Left colon (tissue), 2 donors: ENCODE measurements around the gene ERMAP. TPM values are rescaled to one million over a fixed set of nuclear protein-coding genes. Genes with fewer than 3 reads are reported as not detected.
"Not testable (repeated sequence)": the region's sequence is repeated elsewhere in the genome, so short reads cannot be mapped to it uniquely, and the experiment has no call there.

Source experiments
- ATAC-seq: fragments of 200-7000 bp; cut with Tn5 transposase; one replicate; pipeline ENCODE4 v1.9.1; 2020; ENCODE audit warnings: mild to moderate bottlenecking, moderate library complexity
- DNase-seq, 2 donors: peaks; one replicate each; pipeline ENCODE4 v3.0.0-alpha.2; 2020
- intact Hi-C, 2 donors: fragments of 100-400 bp; cut with DNase I in 1 of 2; cut with micrococcal nuclease in 1 of 2; formaldehyde crosslinking; loops; one replicate each; pipeline versions ENCODE4 v1.11.2 to v1.14.0; 2022; cut with DNase I, micrococcal nuclease
- total RNA-seq, 2 donors: library from RNA; stranded (reverse); fragmentation: NEBNext Ultra II Directional; extraction: Animal tissue kit (Norgen Biotek cat#: 25700); gene quantifications; one replicate each; pipeline ENCODE4 v1.2.1, GENCODE V29; 2021
- donor health status: DM: no; HTN: no; CAD: no.
- donor health status: DM: yes; HTN: yes; CAD: no.

ERMAP gene
- total RNA-seq, 2 donors from 2014 or later = 12.5 to 15.6 TPM

DNA sequence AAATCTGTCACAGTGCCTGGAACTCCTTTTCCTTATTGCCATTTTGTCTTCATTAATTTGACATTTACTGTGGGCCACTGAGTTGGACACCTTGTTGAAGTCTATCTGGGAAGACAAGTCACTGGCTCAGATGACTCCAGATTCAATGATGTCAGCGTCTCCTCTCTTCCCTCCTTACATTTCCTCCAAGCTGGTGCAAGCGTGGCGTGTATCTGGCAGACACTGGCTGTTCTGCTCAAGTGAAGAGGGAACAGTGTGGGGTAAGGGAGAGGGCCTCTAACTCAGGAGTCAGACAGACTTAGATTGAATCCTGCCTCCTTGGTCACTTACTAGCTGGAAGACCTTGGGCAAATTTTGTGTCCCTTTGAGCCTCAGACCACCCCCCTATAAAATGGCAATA lies 20.8 kb downstream of the ERMAP start:
- intact Hi-C loops = no loop called here
- ATAC-seq = no peak
- DNase-seq = no peak

- intact Hi-C loops = no loop called here
- ATAC-seq = peak; percentile 16
- DNase-seq = no peak
These were observed 21.7 kb downstream of the ERMAP start for GRCh38 chr1:42838482-42839190.

DNA sequence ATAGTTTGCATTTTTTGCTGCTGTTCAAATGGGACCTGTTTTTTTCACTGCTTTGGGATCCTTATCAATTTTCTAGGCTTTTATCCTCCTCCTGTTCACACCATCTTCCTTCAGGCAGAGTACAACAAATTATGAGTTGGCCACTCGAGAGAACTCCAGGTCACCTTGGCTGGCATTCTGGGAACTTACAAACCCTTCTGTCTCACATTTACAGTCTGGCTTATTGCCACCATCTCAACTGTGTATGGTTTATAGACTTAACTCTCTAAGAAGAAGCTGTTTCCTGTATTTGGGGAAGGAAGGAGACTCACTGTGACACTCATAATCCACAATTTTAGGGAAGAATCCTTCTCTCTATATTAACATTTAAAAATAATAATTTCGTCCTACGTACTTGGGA lies 24.1 kb downstream of the ERMAP start:
- DNase-seq = no peak
- intact Hi-C loops = no loop called here
- ATAC-seq = no peak

DNA sequence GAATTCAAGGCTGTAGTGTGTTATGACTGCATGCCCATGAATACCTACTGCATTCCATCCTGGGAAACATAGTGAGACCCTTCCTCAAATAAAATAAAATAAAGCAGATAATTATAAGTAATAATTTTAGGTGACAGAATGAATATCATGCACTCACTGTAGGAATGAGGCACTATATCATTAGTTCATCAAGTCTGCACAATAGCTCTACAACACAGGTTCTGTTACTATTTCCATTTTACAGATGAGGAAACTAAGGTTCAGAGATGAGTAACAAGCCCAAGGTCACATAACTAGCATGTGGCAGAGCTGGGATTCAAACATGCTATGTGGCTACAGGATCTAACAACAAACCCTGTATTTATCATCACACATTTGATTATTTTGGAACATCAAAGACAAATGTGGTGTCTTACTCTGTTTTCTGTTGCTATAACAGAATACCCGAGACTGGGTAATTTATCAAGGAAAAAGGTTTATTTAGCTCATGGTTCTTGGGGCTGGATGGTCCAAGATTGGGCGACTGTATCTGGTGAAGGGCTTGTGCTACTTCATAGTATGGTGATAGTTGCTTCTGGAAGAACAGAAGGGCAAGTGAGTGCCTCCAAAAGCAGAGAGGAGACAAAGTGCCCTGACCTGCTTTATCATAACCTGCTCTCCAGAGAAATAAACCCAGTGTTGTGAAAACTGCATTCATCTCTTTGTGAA lies 24.7 kb downstream of the ERMAP start:
- intact Hi-C loops = no loop called here
- DNase-seq = no peak
- no peak for ATAC-seq

DNA sequence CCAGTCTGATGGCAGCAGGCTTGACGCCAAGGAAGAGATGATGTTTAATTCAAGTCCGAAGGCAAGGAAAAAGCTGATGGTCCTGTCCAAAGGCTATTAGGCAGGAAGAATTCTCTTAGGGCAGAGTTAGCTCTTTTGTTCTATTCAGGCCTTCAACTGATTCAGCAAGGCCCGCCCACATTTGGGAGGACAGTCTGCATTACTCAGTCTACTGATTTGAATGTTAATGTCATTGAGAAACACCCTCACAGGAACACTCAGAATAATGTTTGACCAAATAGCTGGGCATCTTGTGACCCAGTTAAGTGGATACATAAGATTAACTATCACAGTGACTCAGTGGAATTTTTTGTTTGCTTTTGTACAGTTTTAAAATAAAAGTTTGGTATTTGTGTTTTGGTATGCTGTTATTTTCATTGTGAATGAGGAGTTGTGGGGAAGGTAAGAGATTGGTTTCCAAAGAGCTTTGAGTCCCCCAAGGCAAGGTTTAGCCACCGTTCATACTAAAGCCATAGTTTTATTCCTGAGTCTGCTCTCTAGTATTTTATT lies 27.7 kb downstream of the ERMAP start:
- no peak for DNase-seq
- intact Hi-C loops = no loop called here
- ATAC-seq = no peak

GRCh38 chr1:42845193-42845592 lies 28.3 kb downstream of the ERMAP start:
- intact Hi-C loops = no loop called here
- ATAC-seq = no peak
- no peak for DNase-seq

- peak; percentile 16 for ATAC-seq
These were observed 28.9 kb downstream of the ERMAP start for GRCh38 chr1:42845866-42846256.

DNA sequence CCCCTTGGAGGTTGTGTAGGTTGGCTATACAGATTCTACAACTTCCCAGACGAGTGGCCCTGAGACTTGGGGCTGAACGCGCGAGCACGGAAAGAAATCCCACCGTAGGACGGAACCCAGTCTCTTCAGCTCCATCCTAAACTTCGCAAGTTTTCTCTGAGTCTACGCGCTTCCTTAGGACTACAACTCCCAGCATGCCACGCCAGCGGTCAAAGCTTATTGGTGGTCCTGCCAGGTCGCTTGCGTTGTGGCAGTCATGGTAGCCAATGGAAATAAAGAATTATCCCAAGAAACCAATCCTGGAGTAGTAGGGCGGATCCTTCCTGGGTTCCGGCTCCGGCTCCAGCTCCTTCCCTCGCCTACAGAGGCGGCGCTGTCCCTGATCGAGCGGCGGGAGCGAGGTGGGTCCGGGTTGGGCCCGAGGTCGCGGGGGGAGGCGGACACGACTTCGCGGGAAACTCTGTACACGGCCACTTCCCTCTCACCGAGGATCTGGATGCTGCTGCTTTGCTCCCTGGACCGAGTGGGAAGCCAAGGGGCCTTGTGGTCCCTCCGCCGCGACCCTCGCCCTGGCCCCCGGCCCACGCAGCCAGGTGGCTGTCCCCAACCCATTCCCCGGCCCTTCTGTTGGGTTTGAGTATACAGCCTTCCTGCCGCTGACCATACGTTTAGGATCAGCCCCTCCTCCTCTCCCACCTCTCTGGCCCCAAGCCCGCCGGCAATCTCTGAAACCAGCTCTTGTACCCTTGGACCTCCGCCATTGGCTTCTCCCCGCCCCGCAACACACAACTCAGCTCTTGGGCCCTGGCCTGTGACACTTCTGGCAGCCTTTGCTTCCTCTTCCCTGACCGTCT lies 29.6 kb downstream of the ERMAP start, which contains the start of gene ZNF691:
Gene ZNF691, plus strand, starts transcription at position 357 of the 854 bp plus-strand sequence. CDS start 3,046 bp downstream, outside the sequence.
- ATAC-seq (peak; percentile 99), DNase-seq (peak; percentile 93 to 95)
- intact Hi-C loops = no loop called here

More at GRCh38 chr1:42845866-42846256, 28.9 kb downstream of the ERMAP start:
- no peak for DNase-seq
- intact Hi-C loops = no loop called here

DNA sequence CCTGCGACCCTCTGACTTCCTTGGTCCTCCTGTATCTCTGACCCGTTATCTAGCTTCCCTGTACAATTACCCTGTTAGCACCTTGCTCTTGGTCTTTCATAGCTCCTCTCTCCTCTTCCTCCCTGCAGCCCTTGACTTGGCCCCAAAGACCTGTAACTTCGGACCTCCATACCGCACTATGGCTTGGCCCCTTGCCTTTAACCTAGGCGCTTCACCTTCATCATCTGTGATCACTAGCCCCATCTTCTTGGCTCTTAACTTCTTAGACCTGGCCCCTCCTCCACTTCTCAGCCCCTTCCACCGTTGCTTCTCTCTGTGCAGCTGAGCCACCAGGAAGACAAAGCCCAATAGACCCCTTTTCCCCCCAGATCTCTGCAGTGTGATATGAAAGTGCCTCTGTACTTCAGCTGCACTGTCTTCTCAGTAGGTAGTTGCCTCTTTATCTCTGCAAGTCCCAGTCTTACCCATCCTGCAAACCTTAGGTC lies 30.2 kb downstream of the ERMAP start:
- intact Hi-C loops = no loop called here
- ATAC-seq (no peak), DNase-seq (no peak)

- intact Hi-C loops = no loop called here
- DNase-seq = no peak
- ATAC-seq = no peak
These were observed 31.0 kb downstream of the ERMAP start for GRCh38 chr1:42847721-42848460.

- intact Hi-C loops = no loop called here
- no peak for ATAC-seq
- DNase-seq = no peak
These were observed 32.1 kb downstream of the ERMAP start for GRCh38 chr1:42848823-42849537.

GRCh38 chr1:42849944-42850343 lies 33.0 kb downstream of the ERMAP start:
- DNase-seq (no peak), ATAC-seq (no peak)
- intact Hi-C loops = no loop called here

GRCh38 chr1:42851420-42851819 lies 34.5 kb downstream of the ERMAP start:
- intact Hi-C loops = no loop called here
- DNase-seq (no peak), ATAC-seq (no peak)

GRCh38 chr1:42851960-42852607 lies 35.2 kb downstream of the ERMAP start:
- ATAC-seq (no peak), DNase-seq (no peak)
- intact Hi-C loops = no loop called here

GRCh38 chr1:42852608-42852980 lies 35.7 kb downstream of the ERMAP start:
- ATAC-seq (peak; percentile 46), DNase-seq (no peak)
- intact Hi-C loops = no loop called here

DNA sequence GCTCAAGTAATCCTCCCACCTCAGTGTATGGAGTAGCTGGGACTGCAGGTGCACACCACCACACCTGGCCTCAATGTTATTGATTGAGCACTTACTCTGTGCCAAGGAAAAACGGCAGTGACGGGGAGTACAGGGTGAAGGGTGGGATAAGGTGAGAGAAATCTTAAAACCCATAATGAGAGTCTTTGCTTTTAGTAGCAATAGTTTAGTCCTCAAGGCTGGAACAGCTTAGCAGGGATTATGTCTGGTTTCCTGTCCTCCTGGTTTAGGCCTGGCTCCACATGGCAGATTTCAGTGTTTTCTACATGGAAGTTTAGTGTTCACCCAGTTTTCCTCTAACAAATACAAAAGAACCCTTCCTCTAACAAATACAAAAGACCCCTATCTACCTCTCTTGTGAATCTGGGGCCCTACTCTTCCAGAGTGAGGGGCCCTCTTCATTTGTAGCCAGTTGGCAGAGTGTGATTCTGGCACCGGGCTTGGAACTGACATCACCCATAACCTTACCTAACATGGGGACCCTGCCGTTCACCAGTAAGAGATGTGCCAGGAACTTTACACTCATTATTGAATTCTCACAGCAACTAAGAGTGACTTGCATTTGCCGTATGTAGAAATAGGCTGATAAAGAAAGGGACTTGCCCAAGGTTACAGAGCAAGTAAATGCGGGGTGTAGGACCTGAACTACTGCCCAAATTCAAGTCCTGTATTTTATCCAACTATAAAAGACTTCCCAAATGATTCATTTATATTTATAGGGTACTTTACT lies 36.4 kb downstream of the ERMAP start:
- DNase-seq = no peak
- intact Hi-C loops = no loop called here
- ATAC-seq = no peak

DNA sequence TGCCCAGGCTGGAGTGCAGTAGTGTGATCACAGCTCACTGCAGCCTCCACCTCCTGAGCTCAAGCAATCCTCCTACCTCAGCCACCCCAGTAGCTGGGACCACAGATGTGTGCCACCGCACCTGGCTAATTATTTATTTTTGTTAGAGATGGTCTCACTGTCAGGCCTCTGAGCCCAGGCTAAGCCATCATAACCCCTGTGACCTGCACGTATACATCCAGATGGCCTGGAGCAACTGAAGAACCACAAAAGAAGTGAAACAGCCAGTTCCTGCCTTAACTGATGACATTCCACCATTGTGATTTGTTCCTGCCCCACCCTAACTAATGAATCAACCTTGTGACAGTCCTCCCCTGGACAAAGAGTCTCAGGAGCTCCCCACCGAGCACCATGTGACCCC lies 39.6 kb downstream of the ERMAP start:
- ATAC-seq, intact Hi-C loops, DNase-seq: not testable (repeated sequence)
